HG03066 (cell line): ENCODE data around the gene WIZ.

Experiments
- ATAC-seq: cut with Tn5 transposase; IDR thresholded peaks from one replicate; pipeline ENCODE4 v1.9.1; 2021; ENCODE audit warnings: low read depth; ENCODE audit not compliant: unreplicated experiment

The WIZ gene

DNA sequence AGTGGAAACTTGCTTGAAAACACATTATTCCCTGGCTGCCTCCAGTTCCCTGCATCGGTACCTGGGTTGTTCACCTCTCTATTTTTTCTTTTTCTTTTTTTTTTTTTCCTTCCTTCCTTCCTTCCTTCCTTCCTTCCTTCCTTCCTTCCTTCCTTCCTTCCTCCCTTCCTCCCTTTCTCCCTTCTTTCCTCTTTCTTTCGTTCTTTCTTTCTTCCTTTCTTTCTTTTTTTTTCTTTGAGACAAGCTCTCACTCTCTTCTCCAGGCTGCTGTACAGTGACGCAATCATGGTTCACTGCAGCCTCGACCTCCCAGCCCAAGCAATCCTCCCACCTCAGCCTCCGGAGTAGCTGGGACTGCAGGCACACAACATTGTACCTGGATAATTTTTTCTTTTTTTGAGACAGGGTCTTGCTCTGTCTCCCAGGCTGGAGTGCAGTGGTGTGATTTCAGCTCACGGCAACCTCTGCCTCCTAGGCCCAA is 18.0 kb upstream of the WIZ start:
- no peak for ATAC-seq

DNA sequence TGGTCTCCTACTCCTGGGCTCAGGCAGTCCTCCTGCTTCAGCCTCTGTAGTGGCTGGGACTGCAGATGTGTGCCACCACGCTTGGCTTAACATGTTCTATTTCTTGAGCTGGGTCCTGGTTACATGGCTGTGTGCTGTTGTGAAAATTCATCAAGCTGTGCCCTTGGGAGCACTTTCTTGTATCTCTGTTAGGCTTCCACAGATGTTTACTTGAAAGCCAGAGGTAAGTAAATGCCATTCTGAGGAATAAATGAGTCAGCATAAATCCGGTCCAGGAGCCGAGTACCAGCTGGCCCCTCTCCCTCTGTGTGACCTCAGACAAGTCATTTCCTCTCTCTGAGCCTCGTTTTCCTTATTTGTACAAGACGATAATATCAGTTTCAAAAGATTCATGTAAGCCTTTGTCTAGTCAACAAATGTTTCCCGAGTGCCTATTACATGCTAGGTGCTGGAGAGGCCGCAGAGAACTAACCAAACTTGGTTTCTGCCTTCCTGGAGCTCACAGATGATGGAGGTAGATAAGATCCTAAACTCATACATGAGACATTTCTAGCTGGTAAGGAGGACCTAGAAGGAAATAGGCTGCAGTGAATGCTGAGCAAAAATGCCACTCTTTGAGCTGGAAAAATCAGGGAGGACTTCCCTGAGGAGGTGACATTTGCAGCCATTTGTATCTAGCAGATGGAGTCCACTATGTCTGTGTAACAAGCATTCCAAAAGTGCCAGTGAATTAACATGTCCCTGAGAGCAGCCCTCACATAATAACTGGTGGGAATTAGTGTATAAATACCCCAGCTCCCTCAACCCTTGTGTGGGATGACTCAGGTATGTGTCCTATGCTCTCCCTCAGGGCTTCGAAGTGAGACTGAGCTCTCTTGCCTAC is 17.3 kb upstream of the WIZ start:
- peak; percentile 36 for ATAC-seq

DNA sequence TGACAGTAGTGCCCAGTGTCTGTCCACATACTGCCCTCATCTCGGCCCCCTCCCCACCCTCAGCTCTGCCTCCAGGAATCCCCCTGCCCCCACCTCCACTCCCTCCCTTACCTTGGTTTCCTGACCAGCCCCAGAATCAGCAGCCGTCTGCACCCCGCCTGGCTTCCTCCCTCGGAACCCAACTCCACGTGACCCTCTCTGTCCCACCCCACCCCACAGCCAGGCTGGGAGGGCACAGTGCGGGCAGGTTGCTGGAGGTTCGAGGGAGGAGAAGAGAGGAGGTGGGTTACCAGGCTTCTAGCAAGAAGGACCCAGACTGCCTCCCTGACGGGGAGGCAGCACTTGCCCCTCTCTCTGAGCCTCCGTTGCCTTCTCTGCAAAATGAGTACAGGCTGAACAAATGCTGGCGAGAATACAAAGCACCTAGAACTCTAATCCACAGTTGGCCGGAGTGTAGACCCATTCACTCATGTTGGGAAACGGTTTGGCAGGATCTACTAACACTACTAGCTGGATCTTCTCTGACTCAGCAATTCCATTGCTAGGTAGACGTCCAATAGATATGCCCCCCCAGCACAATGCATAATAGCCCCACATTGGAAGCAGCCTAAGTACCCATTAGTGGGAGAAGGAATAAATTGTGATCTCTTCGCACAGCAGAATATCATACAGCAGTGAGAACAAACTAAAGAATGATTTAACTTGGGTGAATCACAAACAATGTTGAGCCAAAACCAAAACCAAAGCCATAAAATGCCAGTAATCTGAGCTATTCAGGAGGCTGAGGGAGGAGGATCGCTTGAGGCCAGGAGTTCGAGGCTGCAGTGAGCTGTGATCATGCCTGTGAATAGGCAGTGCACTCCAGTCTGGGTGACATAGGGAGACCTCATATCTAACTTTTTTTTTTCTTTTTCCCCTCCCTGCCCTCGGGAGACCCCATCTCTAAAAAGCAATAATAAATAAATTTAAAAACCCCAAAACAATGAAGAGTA is 14.9 kb upstream of the WIZ start, which contains the start of gene RASAL3:
TSS of gene RASAL3 (minus strand) at position 151 of the 992 bp plus-strand sequence. CDS start 186 bp downstream, outside the sequence.
- ATAC-seq = peak; percentile 53

DNA sequence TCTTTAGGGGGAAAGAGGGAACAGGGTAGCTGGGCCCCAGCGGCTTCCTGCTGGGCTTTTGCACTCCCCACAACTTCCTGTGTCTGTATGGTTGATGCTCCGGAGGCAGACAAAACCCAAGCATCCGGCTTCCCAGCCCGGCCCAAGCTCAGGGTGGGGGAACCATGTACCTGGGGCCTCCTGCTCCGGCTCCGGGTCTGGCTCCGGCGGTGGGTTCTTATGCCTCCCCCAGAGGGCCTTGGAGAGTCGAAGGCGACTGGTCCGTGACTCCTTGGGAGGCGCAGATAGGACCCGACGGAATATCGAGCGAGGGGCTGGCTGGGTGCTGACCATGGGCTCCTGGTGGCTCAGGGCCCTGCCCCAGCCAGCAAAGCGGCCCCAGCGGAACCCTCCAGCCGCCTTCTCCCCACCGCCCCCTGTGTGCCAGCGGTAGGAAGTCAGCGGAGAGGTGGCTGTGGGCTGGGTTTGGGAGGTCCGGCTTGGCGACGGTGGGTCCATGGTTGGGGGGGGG is 14.2 kb upstream of the WIZ start:
- peak; percentile 43 for ATAC-seq

DNA sequence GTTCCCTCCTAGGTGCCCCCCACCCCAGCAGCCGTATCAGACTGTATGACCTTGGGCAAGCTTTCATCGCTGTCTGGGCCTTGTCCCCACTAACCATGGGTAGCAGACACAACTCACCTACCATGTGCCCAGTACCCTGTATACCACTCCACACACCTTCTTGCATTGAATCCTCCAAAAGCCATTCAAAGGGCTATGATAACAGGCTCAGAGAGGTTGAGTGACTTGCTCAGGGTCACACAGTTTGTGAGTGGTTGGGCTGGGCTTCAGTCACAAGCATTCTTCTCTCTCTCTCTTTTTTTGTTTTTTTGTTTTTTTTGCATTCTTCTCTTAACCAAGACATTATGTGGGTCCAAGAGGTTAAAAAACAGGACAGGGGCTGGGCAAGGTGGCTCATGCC is 11.9 kb upstream of the WIZ start:
- ATAC-seq = no peak

DNA sequence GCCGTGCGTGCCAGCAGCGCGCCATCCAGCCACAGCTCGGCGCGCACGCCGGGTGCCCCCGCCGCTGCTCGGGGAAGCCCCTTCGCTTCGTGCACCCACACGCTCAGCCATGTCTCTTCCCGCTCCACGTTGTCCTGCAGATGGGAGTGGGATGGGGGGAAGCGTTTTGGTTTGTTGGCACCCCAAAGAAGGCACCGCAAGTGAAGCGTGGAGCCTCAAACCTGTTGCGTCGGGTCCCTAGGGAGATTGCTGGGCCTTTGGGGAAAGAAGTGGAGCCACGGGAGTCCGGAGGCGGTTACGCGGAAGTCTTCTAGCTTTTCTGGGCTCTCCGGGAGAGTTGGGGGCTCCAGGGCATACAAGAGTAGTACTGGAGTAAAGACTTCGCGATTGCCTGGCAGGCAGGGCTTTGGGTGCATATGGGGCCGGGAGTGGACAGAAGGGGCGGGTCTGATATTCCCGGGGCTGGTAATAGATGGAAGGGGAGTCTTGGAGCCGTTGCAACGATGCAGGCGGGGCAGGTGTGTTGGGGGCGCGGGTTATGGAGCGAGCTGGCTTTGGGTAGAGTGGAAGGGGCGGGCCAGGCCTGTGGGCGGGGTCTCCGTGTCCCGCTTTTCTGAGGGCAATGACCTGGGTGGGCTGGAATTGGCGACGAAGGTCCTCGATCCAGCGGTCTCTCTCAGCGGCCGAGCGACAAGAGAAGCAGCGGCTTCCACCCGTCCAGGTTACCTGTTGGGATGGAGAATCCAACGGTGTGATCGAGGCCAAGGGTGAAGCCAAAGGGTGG is 8.1 kb upstream of the WIZ start:
- no peak for ATAC-seq

DNA sequence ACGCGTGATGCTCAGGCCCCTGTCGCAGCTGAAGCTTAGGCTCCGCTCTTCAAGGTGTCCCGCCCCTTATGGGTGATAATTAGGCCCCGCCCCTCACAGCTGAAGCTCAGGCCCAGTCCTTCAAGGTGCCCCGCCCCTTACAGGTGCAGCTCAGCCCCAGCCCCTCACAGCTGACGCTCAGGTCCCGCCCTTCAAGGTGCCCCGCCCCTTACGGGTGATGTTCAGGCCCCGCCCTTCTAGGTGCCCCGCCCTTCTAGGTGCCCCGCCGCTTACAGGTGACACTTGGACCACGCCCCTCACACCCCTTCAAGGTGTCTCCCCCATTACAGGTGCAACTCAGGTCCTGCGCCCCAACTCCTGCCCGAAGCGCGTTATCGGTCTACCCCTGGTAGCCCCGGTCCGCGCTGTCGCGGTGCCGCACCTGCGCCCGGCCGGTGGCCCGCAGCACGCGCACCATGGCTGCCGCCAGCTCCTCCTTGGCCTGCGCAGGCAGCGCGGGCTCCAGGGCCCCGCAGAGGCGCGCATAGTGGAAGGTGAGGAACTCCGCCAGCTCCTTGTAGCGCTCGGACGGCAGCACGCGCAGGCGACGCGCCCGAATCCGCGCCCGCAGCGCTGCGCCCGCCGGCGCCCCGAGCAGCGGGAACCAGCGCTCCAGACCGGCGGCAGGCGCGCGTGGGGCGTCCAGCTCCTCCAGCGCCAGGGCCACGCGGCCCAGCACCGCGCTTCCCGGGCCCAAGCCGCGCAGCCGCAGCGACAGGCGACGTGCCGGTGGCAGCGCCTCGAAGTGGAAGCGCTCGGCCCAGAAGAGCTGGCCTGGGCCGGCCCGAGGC is 7.3 kb upstream of the WIZ start:
- ATAC-seq = no peak

DNA sequence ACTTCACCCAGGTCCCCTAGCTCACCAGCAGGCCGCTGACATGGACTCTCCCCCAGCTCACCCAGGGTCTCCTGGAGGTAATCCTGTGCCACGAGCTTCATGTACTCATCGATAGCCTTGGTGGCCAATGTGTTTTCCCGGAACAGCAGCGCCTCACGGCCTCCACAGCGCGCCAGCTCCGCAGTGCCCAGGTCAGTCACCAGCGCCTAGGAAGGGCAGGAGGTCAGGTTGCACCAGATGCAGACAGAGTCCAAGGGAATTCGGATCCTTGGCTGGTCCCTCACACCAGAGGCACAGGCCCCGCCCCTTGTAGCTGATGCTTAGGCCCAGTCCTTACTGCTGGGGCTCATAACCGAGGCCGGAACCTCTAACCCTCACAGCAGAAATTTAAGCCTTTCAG is 6.7 kb upstream of the WIZ start:
- no peak for ATAC-seq

DNA sequence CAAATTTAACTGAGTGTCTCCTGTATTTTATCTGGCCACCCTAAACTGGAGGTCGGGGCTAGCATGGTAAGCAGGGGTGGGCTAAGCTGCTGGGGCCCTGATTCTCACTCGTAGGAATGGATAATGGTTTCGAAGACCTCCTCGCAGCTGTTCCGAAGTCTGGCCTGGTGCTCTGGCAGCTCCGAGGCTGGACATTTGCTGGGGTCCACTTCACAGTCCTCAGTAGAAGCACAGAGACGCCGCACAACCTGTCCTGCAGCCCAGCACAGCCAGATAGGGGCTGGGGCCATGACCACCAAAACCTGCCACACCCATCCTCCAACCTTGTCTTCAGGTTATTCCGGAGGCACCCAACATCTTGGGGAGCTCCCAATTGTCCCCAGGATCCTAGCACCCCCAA is 6.2 kb upstream of the WIZ start:
- no peak for ATAC-seq

DNA sequence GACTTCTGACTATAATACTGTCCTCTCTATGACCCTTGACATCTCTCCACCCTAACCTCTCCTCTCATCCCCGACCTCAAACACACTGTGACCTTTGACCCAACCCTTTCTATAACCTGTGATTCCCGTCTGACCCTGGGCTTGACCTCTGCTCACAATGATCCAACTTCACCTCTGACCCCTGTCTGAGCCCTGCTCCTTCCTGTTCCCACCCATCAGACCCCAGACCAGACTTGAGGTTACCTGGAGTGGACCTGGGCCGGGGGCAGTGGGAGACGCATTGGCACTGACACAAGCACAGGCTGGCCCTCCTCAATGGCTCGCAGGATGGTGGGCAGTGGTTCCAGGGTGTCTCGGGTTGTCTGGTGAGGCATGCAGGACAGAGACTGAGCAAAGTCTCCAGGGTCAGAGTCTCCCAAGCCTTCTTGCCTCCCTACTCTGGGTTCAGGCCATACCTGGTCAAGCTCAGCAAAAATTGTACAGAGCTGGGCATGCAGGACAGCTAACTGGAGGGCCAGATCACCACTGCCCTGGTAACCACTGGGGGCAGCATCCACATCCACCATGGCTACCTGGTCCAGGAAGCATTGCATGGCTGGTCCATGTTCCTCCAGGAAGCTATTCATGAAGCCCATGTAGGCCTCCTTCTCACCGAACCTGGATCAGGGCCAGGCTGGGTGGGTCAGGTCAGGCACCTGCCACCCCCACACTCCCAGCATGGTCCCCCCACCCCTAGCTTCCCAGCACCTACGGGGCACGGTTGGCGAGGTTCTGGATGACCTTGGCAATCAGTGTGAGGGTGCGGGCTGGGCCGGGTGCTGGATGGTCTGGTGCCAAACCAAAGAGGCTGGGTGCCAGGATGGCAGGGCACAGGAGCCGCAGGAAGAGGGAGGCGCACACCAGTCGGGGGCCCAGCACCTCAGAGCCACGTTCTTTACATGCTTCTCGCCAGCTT is 4.4 kb upstream of the WIZ start:
- ATAC-seq = no peak

DNA sequence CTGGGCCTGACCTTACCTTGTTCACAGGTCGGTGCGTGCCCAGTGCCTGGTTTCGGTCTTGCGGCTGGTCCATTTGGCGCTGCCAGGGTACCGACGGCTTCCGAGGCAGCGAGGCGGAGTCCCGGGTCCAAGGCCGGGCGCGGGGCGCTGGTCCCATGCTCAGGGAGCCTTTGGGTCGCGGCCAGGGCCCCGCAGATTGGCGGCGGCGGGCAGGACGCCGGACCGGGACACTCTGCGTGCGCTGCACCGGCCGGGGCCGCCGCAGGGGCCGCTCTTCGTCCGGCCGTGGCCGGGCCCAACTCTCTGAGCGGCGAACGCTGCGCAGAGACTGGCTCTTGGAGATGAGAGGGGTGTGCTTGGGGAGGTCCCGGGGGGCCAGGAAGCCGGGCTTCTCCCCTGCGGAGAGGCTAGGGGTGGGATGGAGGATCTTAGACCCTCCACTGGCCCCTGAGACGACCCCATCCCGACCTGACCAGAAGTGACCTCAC is 3.4 kb upstream of the WIZ start:
- no peak for ATAC-seq

DNA sequence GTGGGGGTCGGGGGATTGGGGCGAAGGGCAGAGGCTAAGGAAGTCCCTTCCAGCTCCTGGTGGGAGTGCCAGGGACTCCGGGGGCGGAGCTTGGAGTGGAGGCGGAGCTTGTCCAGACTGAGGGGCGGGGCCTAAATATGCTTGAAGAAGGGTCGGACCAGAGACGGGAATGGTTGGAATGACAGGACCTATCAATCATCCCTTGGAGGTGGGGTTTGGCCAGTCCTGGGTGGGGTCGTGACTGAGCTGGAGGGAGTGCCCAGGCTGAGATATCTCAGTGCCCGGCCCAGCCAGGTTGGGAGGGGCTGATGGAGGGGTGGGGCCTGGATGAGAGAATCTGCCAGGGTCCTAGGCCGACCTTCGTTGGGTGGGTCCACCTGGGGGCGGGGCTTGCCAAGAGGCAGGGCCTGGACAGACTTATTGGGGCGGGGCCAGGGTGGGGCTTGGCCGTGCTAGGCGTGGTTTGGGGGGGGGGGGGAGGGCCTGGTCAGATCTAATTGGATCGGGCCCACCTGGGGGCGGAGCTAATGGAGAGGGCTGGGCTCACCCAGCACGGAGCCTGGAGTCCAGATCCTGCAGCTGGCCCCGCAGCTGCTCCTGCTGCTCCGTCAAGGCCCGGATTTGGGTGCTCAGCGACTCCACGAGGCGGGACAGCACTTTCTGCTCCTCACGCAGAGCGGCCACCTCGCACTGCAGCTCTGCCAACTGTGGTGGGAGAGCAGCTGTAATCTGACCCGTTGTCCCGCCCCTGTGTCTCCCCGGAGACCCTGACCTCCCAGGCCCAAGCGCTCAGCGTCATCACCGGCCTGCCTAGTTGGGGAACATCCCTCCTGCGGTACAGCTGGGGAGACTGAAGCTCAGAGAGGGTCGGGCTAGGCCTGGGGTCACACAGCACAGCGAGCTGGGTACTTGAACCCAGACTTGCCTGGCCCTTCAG is 2.6 kb upstream of the WIZ start:
- ATAC-seq = no peak

DNA sequence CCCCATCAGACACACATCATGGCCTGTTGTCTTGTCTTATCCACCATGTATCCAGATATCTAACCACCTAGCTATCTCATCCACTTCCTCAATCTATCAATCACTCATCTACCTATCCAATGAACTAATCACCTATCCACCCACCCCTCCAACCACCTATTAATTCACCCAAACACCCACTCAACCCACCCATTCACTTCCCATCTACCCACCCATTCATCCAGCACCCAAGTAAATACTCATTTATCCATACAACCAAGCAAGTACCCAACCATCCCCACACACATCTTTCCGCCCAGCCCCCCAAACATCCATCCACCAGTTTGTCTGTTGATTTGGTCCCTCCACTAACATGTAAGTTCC is 753 bp upstream of the WIZ start:
- ATAC-seq = no peak

DNA sequence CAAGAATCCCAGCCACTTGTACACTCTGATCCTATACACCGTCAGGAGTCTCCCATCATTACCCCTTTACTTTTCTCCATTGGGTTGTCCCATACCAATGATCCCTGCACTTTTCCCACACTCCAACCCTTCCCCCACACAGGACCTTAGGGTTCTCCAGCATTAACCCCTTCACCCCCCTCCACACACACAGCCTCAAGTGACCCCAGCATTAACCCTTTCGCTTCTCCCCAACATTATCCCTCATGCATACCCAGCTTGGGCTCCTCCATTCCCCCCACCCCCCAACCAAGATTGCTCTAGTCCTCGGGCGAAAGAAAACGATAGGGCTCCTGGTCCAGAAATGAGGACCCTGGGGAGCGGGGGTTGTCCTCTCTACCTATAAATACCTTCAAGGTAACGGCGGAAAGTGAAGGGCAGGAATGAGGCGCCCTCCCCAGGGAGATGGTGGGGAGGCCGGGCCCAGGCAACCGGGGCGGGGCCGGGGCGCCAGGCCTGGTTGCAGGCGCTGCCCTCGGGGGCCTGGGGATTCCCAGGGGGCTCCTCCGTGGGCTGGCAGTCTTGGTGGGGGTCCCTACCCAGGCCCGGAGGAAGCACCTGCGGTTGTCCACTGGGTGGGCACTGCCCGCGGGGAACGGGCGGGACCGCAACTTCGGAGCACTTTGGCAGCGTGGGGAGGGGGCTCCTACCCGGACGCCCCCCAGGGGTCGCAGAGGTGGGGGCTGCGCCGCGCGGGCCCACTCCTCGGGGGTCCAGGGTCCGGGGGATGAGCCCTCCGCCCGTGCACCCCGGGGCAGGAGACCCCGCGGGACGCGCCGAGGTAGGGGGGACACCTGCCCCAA is 757 bp downstream of the WIZ start:
- no peak for ATAC-seq

DNA sequence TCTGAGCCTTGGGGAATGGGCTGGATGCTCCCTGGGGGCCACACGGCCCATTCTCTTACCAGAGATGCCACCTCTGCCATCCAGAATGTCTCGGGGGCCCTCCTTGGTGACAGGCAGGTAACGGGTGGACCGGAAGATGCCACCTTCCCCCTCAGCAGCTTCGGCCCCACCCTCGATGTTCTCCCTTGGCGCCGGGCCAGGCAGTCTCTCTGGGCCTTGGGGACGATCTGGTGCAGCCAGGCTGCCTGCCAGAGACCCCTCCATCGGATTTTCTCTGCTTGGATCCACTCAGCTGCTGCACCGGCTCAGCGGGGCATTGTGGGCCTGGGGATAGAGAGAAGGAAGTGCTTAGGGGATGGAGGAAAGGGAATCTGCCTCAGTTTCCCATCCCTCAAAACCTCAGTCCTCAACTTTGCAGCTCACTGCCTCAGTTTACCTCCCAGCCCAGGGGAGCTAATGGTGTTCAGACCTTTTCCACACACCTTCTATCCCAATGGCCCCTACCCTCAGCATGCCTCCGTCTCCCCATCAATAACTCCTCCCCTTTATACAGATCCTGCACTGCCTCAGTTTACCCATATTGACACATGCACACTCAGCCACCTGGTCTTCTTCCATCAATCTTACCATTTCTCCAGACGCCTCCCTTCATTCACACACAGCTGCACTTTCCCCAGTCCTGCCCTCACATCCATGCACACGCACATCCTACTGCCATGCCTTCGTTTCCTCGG is 1.5 kb downstream of the WIZ start:
- no peak for ATAC-seq

DNA sequence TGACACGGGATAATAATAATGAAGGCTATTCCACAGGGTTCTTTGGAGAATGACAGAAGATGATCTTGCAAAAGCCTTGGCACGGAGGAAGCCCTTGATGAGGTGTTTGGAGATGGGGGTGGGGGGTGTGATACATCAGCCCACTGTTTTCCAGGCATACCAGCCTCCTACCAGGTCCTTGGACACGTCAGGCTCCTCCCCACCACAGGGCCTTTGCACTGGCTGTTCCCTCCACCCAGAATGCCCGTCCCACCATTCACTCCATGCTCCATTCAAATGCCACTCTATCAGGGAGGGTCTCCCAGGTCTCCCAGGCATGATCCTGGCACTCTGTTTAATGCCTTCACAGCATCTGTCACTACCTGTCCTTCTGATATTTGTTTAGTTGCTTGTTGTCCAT is 2.7 kb downstream of the WIZ start:
- ATAC-seq = no peak
